CD4-positive, alpha-beta T cell (primary cell): Measurements from ENCODE around the gene OPRD1. TPM values are rescaled to one million over a fixed set of nuclear protein-coding genes. Genes with fewer than 3 reads are reported as not detected.
A peak's percentile ranks its signal among the peaks of the same experiment; 100 is the strongest.

Experiments
- ATAC-seq: fragments of 200-7000 bp; cut with Tn5 transposase; one replicate; pipeline ENCODE4 v1.10.0; 2022; ENCODE audit warnings: mild to moderate bottlenecking; ENCODE audit not compliant: poor library complexity
- CTCF ChIA-PET: fragments of 350-600 bp; sonication (Branson Sonifier 250); formaldehyde crosslinking; loops from one replicate; lab custom pipeline; 2021; ENCODE audit warnings: antibody characterized with exemption, inconsistent platforms; lab: Charles Lee
- POLR2A ChIA-PET: fragments of 350-600 bp; sonication (Branson Sonifier 250); formaldehyde crosslinking; loops from one replicate; lab custom pipeline; 2021; ENCODE audit warnings: antibody characterized with exemption, inconsistent platforms; lab: Charles Lee
- DNase-seq, 14 experiments: peaks; one replicate each; pipeline ENCODE4 v3.0.0-alpha.2; 2013 to 2020; ENCODE audit warnings: mixed read lengths in 2 of 14
- H3K27ac ChIP-seq, 2 donors: one replicate each; pipeline versions ENCODE4 v1.5.1 to v1.7.0; 2013; ENCODE audit warnings: low read length in 2 of 2, low read depth in 1 of 2, mild to moderate bottlenecking in 1 of 2
- H3K27me3 ChIP-seq, 2 experiments: 1 replicate in 1 of 2; 2 replicates in 1 of 2; pipeline versions ENCODE4 v1.6.1 to v1.7.0; 2013; ENCODE audit warnings: low read length in 2 of 2, control low read depth in 1 of 2, mild to moderate bottlenecking in 1 of 2, moderate library complexity in 1 of 2; ENCODE audit not compliant: insufficient read depth in 2 of 2, control insufficient read depth in 1 of 2
- H3K36me3 ChIP-seq: one replicate; pipeline ENCODE4 v1.6.1; 2013; ENCODE audit warnings: low read length, control low read depth; ENCODE audit not compliant: insufficient read depth
- H3K4me1 ChIP-seq: one replicate; pipeline ENCODE4 v1.6.1; 2013; ENCODE audit warnings: low read length, control low read depth; ENCODE audit not compliant: insufficient read depth
- H3K4me3 ChIP-seq: one replicate; pipeline ENCODE4 v1.5.1; 2013; ENCODE audit warnings: mild to moderate bottlenecking, low read length, moderate library complexity
- H3K9me3 ChIP-seq, 2 experiments: 1 replicate in 1 of 2; 2 replicates in 1 of 2; pipeline versions ENCODE4 v1.6.1 to v1.7.0; 2013; ENCODE audit warnings: low read length in 2 of 2, mild to moderate bottlenecking in 2 of 2, control low read depth in 1 of 2, moderate library complexity in 1 of 2; ENCODE audit not compliant: control insufficient read depth in 1 of 2, insufficient read depth in 1 of 2
- H3K27ac Mint-ChIP-seq: one replicate; pipeline ENCODE4 v1.8.0; 2020; ENCODE audit warnings: mixed read lengths
- H3K27me3 Mint-ChIP-seq: one replicate; pipeline ENCODE4 v1.8.0; 2021; ENCODE audit warnings: mixed read lengths
- H3K36me3 Mint-ChIP-seq: one replicate; pipeline ENCODE4 v1.8.0; 2021; ENCODE audit warnings: low read depth, mixed read lengths
- H3K4me1 Mint-ChIP-seq: one replicate; pipeline ENCODE4 v1.8.0; 2021; ENCODE audit warnings: low read depth, mixed read lengths
- H3K4me3 Mint-ChIP-seq: one replicate; pipeline ENCODE4 v1.8.0; 2020; ENCODE audit warnings: mild to moderate bottlenecking, mixed read lengths
- H3K9me3 Mint-ChIP-seq: one replicate; pipeline ENCODE4 v1.8.0; 2020; ENCODE audit warnings: mixed read lengths
- CTCF ChIP-seq: fragments of 200-600 bp; IDR thresholded peaks from one replicate; pipeline ENCODE4 v1.8.0; 2022; ENCODE audit warnings: antibody characterized with exemption, mild to moderate bottlenecking
- intact Hi-C, 2 experiments: fragments of 100-400 bp; cut with DNase I in 1 of 2; cut with micrococcal nuclease in 1 of 2; formaldehyde crosslinking; loops; one replicate each; pipeline versions ENCODE4 v1.15.1 to v1.9.0; 2023 to 2025; cut with DNase I, micrococcal nuclease
- total RNA-seq, 174 experiments: library from RNA in 2 of 174; stranded (reverse) in 2 of 174; gene quantifications; one replicate each; pipeline ENCODE4 v1.2.3 and lab custom pipeline; 2021 to 2026

The OPRD1 gene
- total RNA-seq, 2 experiments from 2014 or later: not detected

GRCh38 chr1:28877132-28877781 is 65.3 kb downstream of the OPRD1 start:
- Mint-ChIP-seq H3K4me3 (no peak overlapping the region), H3K27me3 (no peaks in the 10 kb centered on the region), H3K36me3 (no peaks in the 10 kb centered on the region), H3K4me1 (peaks cover 7% of the 10 kb centered on the region), H3K9me3 (no peaks in the 10 kb centered on the region), H3K27ac (no peak overlapping the region)
- ChIA-PET POLR2A (interaction anchor here (0.7 to 1.5 kb wide), 9 partner anchors 32 to 517 kb away, joined by 3 to 13 read pairs (median 3); partner anchors contain the start of genes EPB41, RNU11 and TAF12), CTCF (interaction anchor here (0.6 to 3.1 kb wide), 37 partner anchors 18 to 818 kb away, joined by 3 to 40 read pairs (median 4); partner anchors contain the start of genes SRSF4, TAF12 and YTHDF2)
- no peaks in the 10 kb centered on the region for H3K36me3 ChIP-seq
- TF ChIP-seq CTCF: peak; percentile 97
- no peak overlapping the region for H3K4me3 ChIP-seq
- peaks cover 0 to 2% of the 10 kb centered on the region in 2 experiments for H3K27me3 ChIP-seq
- H3K4me1 ChIP-seq: peaks cover 11% of the 10 kb centered on the region
- DNase-seq (peak; percentile 61 to 88 (median 72)), ATAC-seq (peak; percentile 84)
- intact Hi-C loops: loop anchor here (1.0 to 5.0 kb wide), 11 partner anchors 92 to 786 kb away; partner anchors contain the start of gene YTHDF2 (in 1 of the 2)
- H3K27ac ChIP-seq: no peak overlapping the region
- H3K9me3 ChIP-seq: no peaks in the 10 kb centered on the region

GRCh38 chr1:28878796-28879195 is 66.8 kb downstream of the OPRD1 start:
- H3K27ac Mint-ChIP-seq: no peak overlapping the region
- POLR2A ChIA-PET: no interaction called here

More at GRCh38 chr1:28878796-28879195, 66.8 kb downstream of the OPRD1 start:
- Histone ChIP-seq H3K36me3 (no peaks in the 10 kb centered on the region), H3K4me1 (peaks cover 16% of the 10 kb centered on the region), H3K27ac (no peak overlapping the region), H3K4me3 (no peak overlapping the region), H3K9me3 (no peaks in the 10 kb centered on the region), H3K27me3 (peaks cover 0 to 2% of the 10 kb centered on the region in 2 experiments)
- peaks cover 15% of the 10 kb centered on the region for H3K4me1 Mint-ChIP-seq
- ATAC-seq (no peak), DNase-seq (no peak)
- intact Hi-C loops: loop anchor here in 1 of 2 experiments (5.0 kb wide), 2 partner anchors 141 to 631 kb away; partner anchors contain the start of gene YTHDF2
- H3K27me3 Mint-ChIP-seq: no peaks in the 10 kb centered on the region
- no peaks in the 10 kb centered on the region for H3K36me3 Mint-ChIP-seq
- TF ChIP-seq CTCF: no peak
- no peaks in the 10 kb centered on the region for H3K9me3 Mint-ChIP-seq
- CTCF ChIA-PET: interaction anchor here (1.0 kb wide), 1 partner anchor 155 kb away, joined by 3 read pairs; no protein-coding TSS in a partner anchor
- H3K4me3 Mint-ChIP-seq: no peak overlapping the region
